GM19324 (cell line): ENCODE measurements around the gene SELENOO.
"Not testable (repeated sequence)": the region's sequence is repeated elsewhere in the genome, so short reads cannot be mapped to it uniquely, and the experiment has no call there.

ENCODE experiments used
- ATAC-seq: cut with Tn5 transposase; IDR thresholded peaks from one replicate; pipeline ENCODE4 v1.9.1; 2021; ENCODE audit warnings: mild to moderate bottlenecking, moderate library complexity; ENCODE audit not compliant: unreplicated experiment, low FRiP score

The SELENOO gene

GRCh38 chr22:50200461-50201190 lies at the start of gene SELENOO:
Gene SELENOO (plus strand): TSS chr22:50201011. CDS start chr22:50201037, 26 bp downstream.
- peak; percentile 74 for ATAC-seq

- no peak for ATAC-seq
These were observed 49.0 kb upstream of the SELENOO start for GRCh38 chr22:50151571-50152537.

GRCh38 chr22:50153056-50153755 lies 47.6 kb upstream of the SELENOO start:
- no peak for ATAC-seq

GRCh38 chr22:50153756-50154140 lies 47.1 kb upstream of the SELENOO start:
- ATAC-seq, result no peak

GRCh38 chr22:50157709-50158375 lies 43.0 kb upstream of the SELENOO start:
- no peak for ATAC-seq

- ATAC-seq, result no peak
These were observed 39.9 kb upstream of the SELENOO start for GRCh38 chr22:50160947-50161346.

GRCh38 chr22:50161508-50162390 lies 39.1 kb upstream of the SELENOO start:
- no peak for ATAC-seq

GRCh38 chr22:50162391-50162956 lies 38.3 kb upstream of the SELENOO start:
- ATAC-seq, result no peak

GRCh38 chr22:50165436-50166123 lies 35.2 kb upstream of the SELENOO start:
- no peak for ATAC-seq

GRCh38 chr22:50167689-50168489 lies 32.9 kb upstream of the SELENOO start:
- ATAC-seq, result no peak

GRCh38 chr22:50168490-50169180 lies 32.2 kb upstream of the SELENOO start:
- ATAC-seq, result not testable (repeated sequence)

- no peak for ATAC-seq
These were observed 31.5 kb upstream of the SELENOO start for GRCh38 chr22:50169181-50169759.

GRCh38 chr22:50169774-50170341 lies 31.0 kb upstream of the SELENOO start:
- ATAC-seq, result no peak

GRCh38 chr22:50170453-50171318 lies 30.1 kb upstream of the SELENOO start, which contains the start of gene PANX2:
Gene PANX2 (plus strand): TSS chr22:50170731. CDS start chr22:50170731, 0 bp downstream.
- ATAC-seq, result no peak

- no peak for ATAC-seq
These were observed 29.4 kb upstream of the SELENOO start for GRCh38 chr22:50171319-50171964.
